HEK293 (cell line): ENCODE measurements around the gene CCDC85B.

Experiments
- CTCF ChIP-seq: fragments of 450-650 bp; formaldehyde crosslinking; IDR thresholded peaks from 2 replicates; pipeline ENCODE4 v1.5.1; 2016; ENCODE audit warnings: missing biosample characterization, missing genetic modification characterization
- MYNN ChIP-seq: fragments of 450-650 bp; formaldehyde crosslinking; IDR thresholded peaks from 2 replicates; pipeline ENCODE4 v1.5.1; 2016; ENCODE audit warnings: missing biosample characterization, missing genetic modification characterization, borderline replicate concordance

DNA sequence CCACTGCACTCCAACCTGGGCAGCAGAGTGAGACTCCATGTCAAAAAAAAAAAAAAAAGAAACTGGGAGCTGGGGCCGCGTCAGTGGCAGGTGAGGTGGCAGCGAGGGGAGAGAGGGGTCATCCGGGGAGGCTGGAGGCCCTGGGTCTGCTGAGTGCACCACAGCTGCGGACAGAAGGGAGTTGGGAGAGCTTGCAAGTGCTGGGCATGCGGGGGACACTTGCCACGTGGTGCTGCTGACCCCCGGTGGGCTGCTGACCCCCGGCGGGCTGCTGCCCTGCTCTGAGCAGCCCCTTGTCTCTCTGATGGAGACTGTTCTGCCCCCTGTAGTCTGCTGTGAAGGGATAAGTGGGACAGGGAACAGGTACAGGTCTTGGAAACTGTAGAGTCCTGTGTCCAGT is 31.4 kb downstream of the CCDC85B start:
- TF ChIP-seq MYNN (no peak), CTCF (tag by site-specific recombination) (no peak)
